GM21381 (cell line): ENCODE data around the gene PRPF18.
A peak's percentile ranks its signal among the peaks of the same experiment; 100 is the strongest.
"Not testable (repeated sequence)": the region's sequence is repeated elsewhere in the genome, so short reads cannot be mapped to it uniquely, and the experiment has no call there.

Experiments
- ATAC-seq: cut with Tn5 transposase; IDR thresholded peaks from one replicate; pipeline ENCODE4 v1.9.1; 2021; ENCODE audit warnings: mild to moderate bottlenecking, moderate library complexity; ENCODE audit not compliant: unreplicated experiment

Gene PRPF18, protein sequence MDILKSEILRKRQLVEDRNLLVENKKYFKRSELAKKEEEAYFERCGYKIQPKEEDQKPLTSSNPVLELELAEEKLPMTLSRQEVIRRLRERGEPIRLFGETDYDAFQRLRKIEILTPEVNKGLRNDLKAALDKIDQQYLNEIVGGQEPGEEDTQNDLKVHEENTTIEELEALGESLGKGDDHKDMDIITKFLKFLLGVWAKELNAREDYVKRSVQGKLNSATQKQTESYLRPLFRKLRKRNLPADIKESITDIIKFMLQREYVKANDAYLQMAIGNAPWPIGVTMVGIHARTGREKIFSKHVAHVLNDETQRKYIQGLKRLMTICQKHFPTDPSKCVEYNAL

DNA sequence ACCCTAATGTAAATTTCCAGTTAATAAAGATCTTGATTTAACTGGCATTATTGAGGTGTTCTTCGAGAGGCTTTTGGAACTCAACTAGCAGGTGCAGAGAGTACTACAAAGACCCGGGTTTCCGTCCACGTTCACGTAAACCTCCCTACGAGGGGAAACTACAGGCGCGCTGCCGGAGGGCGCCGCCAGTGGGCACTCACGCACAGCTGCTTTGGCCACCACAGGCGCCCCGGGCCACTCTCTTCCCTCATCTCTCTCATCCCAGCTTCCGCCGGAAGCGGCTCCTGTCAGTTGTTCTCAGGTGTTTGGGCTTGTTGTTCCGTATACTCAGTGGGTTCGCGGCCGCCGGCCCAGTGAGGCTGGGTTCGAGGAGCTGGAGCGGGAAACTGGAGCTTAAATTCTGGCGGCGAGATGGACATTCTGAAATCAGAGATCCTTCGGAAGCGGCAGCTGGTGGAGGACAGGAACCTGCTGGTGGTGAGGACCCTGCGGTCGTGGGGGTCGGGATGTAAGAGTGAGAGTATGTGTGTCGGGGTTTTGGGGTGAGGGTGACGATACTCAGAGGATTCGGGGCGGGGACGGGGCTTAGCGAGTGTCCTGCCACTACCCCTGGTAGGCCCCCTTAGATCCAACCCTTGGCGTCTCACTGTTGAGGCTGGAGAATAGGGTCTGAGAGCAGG, at the start of gene PRPF18:
Gene PRPF18, plus strand, starts transcription at position 290 of the 680 bp plus-strand sequence. Its CDS starts 122 bp downstream, at position 412.
- peak; percentile 100 for ATAC-seq

DNA sequence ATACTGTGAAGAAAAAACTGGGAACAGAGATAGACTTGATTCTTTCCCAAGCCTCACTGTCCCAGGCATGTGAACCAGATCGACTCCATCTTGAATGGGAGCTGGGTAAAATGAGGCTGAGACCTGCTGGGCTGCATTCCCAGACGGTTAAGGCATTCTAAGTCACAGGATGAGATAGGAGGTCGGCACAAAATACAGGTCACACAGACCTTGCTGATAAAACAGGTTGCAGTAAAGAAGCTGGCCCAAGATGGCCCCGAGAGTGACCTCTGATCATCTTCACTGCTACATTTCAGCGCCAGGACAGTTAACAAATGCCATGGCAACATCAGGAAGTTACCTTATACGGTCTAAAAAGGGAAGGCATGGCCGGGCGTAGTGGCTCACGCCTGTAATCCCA, 48.8 kb upstream of the PRPF18 start:
- ATAC-seq: not testable (repeated sequence)

DNA sequence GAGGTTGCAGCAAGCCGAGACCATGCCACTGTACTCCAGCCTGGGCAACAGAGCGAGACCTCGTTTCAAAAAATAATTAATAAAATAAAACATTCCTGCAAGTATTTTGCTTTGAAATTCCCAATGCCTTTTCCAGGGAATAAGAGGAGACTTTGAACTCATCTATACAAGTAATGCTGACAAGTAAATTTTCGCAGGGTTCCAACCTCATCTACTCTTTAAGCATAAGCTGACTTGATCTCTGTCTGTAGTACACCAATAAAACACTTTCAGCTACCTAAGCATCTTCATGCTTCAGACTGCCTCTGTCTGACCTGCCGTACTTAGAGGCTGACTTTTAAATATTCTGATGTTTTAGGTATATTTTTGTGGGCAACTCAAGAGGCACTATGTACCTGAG, 44.2 kb upstream of the PRPF18 start:
- ATAC-seq: no peak

DNA sequence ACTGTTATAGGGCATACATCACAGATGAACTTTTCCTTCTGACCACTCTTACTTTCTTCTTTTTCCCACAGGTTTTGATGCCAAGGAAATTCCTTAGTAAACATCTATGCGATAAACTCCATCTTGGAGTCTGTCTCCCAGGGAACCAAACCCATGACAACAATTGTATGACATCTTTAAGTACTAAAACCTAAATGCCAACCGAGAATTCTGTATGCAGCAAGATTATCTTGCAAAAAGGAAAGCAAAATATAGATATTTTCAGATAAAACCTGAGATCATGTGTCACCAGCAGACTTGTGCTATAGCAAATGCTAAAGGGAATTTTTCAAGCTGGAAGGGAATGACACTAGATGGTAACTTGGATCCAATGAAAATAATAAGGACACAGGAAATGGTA, 36.0 kb upstream of the PRPF18 start:
- no peak for ATAC-seq

DNA sequence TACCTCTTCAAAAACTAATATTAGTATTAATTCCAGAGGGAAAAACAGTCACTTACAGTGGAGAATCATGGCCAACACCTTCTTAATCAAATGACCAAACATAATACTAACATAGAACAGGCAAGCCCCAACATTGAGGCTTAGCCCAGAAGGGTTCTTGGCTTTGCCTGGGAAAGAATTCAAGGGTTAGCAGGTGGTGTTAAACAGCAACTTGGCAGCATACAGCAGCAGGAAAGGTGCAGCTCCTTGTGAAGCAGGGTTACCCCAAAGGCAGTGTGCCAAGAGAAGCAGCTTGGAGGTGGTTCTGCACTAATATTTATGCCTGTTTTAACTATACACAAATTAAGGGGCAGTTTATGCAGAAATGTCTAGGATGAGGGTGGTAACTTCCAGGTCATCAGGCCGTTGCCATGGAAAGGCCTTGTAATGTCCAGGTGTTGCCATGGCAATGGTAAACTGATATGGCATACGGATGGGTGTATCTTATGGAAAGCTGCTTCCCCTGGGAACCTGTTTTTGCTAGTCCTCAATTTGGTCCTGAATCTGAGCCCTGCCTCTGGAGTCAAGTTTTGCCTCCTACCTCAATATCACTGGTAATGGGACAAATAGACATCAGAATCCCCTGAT, 30.8 kb upstream of the PRPF18 start:
- no peak for ATAC-seq

DNA sequence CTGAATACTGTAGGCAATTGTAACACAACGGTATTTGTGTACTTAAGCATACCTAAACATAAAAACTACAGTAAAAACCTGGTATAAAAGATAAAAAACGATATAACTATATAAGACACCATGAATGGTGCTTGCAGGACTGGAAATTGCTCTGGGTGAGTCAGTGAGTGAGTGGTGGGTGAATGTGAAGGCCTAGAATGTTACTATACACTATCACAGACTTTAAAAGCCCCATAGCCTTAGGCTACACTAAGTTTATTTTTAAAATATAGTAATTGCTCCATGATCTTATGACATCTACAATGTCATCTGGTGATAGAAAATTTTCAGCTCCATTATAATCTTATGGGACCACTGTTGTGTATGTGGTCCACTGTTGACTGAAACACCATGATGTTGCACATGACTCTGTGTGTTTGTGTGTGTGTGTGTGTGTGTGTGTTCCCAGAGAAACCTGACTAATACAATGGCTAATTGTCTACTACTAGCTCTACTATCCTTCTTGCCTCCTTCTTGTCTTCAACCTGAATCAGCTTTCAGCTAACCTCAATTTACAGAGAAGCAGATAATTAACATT, 27.6 kb upstream of the PRPF18 start:
- no peak for ATAC-seq

DNA sequence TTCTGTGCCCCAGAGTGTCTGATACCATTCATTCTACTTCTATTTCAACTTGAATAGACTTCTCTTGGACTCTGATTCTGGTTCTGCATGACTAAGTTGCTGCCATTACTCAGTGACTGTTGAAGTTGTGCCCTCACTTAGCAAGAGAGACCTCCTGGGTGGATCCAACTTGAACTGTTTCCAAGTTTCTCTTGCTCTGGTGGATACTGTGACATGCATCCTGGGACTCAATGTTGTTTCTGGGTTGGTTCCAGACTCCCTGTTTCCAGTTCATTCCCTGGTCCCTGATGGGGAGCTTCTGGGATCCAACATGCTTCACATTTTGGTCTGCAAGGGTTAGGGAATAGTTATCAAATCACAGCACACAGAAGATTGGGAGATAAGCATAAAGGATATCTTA, 26.2 kb upstream of the PRPF18 start:
- ATAC-seq: no peak

DNA sequence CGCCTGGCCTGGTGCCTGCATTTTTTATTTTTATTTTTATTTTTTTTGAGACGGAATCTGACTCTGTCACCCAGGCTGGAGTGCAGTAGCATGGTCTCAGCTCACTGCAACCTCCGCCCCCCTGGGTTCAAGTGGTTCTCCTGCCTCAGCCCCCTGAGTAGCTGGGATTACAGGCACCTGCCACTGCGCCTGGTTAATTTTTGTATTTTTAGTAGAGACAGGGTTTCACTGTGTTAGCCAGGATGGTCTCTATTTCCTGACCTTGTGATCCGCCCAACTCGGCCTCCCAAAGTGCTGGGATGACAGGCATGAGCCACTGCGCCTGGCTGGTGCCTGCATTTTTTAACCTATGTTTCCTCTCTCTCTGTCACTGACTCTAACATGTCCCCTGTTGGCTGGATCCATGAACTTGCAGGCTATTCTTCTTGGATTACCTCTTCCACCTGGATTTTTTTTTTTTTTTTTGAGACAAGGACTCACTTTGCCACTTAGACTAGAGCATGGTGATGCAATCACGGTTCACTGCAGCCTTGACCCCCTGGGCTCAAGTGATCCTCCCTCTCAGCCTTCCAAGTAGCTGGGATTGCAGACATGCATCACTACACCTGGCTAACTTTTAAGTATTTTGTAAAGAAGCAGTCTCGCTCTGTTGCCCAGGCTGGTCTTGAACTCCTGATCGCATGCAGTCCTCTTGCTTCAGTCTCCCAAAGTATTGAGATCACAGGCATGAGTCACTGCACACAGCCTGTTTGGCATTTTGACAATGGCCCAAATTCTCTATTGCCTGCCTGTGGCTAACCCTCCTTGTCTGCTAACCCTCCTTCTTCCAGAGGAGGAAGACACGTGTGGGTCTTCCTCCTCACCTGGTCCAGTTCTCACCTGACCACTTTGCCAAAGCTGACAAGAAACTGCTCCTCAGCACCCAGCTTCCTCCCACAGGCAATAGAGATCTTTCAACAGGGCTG, 23.0 kb upstream of the PRPF18 start:
- no peak for ATAC-seq

DNA sequence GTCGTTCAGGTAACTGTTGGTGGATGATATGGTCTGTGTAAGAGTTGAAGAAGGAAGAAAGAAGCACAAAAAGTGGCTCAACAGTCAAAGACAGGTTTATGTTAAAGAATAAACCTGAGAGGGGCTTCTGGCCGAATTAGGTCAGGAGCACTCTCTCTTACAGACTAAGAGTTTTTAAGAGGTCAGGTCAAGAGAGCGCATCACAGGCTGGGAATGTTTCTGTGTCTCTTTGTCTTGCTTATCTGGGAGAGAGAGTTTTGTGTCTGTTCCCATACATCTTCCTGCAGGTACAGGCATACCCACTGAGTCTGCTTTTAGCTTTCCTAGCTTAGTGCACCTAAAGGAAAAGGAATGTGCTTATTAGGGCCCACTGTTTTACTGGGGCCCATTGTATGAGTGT, 22.2 kb upstream of the PRPF18 start:
- no peak for ATAC-seq

DNA sequence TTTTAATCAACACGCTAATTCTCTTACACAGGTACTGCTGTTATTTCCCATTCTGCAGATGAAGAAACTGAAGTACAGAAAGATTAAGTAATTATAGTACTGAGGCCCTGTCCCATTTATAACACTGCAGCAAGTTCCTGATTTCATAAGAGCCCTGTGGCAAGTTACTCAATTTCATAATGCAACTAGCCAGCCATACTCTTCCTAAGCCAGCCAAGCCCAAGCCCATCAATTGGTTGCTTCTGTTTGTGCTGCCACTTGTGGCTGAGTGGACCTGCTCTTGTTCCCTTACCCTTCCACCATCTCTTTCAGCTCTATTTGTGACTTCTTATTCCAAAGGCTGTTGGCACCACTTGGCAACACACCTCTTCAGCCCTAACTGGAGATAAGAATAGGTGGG, 19.7 kb upstream of the PRPF18 start:
- ATAC-seq: no peak

DNA sequence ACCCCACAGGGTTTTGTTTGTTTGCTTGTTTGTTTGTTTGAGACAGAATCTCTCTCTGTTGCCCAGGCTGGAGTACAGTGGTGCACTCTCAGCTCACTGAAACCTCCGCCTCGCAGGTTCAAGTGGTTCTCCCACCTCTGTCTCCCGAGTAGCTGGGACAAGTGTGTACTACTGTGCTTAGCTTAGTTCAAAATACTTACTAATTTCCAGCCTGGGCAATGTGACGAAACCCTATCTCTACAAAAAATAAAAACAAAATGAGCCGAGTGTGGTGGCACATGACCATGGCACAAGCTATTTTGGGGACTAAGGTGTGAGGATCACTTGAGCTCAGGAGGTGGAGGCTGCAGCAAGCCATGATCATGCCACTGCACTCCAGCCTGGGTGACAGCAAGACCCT, 15.2 kb upstream of the PRPF18 start:
- no peak for ATAC-seq

DNA sequence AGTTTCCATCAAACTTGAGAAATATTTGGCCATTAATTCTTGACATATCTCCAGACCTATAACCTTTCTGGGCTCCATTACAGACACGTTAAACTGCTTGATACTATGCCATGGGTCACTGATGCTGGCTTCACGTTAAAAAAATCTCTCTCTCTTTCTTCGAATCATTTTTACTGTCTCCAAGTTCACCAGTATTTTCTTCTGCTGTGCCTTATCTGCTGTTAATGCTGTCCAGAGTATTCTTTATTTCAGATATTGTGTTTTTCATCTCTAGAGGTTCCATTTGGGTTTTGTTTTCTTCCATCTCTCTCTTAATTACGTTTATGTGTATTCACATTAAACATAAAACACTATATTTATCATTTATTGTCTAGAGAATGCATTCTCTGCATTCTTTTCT, 12.8 kb upstream of the PRPF18 start:
- ATAC-seq: no peak

DNA sequence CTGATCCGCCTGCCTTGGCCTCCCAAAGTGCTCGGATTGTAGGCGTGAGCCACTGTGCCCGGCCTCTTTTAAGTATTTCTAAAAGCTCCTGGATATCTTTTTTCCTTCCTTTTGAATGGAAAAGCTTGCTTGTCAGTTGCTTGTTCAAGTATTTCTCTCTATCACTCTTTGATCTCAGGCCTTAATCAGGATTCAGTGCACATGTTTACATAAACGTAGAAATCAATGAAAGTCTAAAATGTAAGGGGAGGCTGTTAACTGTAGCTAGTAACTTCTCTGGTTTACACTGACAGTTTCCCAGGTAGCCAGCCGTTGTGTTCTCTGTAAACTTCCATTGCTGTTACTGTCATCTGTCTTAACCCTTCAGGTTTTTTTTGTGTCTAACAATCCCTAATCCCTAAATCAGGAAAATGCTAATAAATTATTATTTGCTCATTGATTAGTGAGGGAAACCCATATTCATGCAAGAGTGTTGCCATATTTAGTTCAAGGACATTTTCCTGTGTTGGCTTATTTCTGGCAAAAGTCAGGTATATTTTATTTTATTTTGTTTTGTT, 1.5 kb upstream of the PRPF18 start:
- ATAC-seq: no peak

DNA sequence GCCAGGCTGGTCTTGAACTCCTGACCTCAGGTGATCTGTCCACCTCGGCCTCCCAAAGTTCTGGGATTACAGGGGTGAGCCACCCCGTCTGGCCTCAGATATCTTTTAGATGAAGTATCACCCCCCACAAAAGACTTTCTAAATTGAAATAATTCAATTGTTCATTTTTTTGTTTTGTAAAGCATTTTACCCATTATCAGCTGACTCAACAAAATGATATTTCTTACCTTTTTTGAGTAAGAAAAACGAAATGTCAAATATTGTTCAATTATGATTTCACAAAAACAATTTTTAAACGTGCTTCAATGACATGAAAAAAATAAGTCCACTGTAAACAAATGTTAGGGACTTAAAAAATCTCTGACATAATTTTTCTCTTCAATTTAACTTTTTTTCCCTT, 822 bp upstream of the PRPF18 start:
- no peak for ATAC-seq

DNA sequence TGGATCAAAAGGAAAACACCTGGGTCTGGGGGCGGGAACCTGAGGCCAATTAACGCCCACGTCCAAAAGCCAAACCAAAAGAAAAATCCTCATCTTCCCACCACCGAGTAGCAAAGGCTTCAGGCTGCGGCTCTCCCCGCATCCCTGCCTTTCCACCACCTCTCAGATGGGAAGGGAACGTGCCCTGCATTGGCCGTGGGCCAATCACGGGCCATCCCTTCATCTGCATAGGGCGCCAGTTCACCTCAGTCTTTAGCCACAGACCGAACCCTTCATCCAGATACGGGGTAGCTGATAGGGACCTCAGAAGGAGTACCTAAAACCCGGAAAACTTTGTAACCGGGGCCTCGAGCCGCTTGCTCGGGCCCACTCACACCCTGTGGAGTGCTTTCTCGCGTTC, 626 bp downstream of the PRPF18 start:
- ATAC-seq: no peak

DNA sequence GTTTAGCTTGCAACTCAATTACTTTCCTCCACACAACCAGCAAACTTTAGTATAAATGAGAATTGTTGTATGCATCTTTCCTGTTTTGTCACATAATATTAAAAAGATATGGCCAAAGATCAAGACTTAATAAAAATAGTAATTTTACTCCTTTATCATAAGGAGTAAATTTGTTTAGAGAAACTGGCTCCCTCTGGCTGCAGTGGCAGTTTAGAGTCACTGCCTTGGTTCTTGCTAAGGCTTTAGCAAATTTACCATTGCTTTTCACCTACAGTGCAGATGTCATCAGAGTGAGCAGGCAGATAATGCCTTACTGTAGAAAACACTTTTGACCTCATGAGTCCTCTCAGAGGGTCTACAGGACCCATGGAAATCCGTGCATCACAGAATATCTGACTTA, 2.6 kb downstream of the PRPF18 start:
- no peak for ATAC-seq

DNA sequence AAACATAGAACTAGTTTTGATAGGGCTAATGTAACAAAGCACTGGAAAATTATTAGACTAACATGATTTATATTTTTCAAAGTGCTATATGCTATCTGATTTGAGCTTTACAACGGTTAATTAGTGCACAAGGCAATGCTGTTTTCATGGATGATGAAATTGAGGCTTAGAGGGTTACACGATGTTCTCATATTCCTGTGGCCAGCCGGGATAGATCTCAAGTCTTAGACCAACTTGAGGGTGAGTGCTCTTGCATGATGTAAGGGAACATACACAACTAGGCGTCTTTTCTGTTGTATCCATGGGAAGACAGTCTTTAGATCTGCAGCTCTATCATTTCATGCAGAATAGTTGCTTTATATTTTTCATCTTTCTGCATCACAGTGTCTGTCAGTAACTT, 4.1 kb downstream of the PRPF18 start:
- ATAC-seq: no peak

DNA sequence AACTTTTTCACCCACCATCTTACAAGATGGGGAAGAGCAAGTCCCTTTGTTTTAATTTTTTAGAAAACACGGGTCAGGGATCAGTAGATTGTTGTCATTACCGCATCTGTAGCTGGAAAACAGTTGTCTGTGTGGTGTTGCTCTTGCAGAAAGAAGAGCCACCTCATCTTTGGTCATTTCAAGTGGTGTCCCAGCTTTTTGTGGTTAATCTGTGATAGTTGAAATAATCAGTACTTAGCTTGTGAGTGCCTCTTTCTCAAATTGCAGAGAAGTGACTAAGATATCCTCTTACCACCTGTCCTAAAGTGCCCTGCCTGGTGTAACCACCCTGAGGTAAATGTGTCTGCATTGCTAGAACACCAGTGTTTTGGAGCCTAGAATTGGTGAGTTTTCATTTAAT, 5.5 kb downstream of the PRPF18 start:
- no peak for ATAC-seq

DNA sequence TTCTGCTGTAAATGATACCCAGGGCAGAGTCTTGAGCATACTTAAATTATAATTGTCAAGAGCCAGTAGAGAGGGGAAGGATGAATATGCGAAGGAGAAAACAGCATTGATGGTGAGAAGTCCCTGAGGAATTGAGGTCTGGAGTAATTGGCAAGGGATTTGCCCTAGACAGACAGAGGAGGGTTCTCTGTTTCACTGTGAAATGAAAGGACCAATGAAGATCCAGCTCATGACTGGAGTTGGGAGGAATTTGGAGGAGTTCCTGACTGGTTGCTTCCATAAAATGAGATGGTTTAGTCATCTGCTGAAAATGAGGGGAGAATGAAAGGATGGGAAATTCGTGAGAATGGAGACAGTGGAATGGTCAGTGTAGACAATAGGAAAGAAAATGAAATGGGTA, 6.8 kb downstream of the PRPF18 start:
- no peak for ATAC-seq

DNA sequence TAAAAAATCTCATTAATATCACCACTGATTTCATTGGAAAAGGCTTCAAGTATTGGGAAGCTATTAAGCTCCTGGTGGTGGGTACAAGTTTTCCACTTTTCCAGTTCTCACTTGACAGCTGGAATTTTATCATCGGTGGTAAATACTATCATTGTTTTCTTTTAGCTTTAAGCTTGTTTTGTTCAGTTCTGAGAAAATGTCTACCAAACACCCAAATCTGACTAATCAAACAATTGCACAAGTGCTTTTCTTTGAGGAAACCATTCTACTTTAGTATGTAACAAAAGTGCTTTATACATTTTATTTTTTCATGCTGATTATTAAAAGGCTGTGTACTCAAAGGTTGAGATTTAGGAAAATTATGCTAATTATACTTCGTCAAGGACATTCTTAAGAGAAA, 7.9 kb downstream of the PRPF18 start:
- no peak for ATAC-seq
